GM12875 (cell line): ENCODE results near the gene SRP68.

ENCODE experiments used
- H3K4me3 ChIP-seq: one replicate; pipeline ENCODE4 v1.5.1; 2011; ENCODE audit warnings: low read depth, low read length, control low read depth
- CTCF ChIP-seq: IDR thresholded peaks from 2 replicates; pipeline ENCODE4 v1.5.1; 2011; ENCODE audit warnings: low read depth, mild to moderate bottlenecking, control low read depth, inconsistent platforms, low read length, moderate library complexity, borderline replicate concordance; ENCODE audit not compliant: insufficient read depth

SRP68 gene

GRCh38 chr17:76097716-76098295 lies 25.5 kb upstream of the SRP68 start:
- H3K4me3 ChIP-seq = no peak overlapping the region
- TF ChIP-seq CTCF = no peak

- H3K4me3 ChIP-seq = no peak overlapping the region
- no peak for TF ChIP-seq CTCF
Measured at GRCh38 chr17:76095943-76096342, 23.6 kb upstream of the SRP68 start.

- TF ChIP-seq CTCF = no peak
Measured at GRCh38 chr17:76094046-76094445, 21.7 kb upstream of the SRP68 start.

GRCh38 chr17:76092526-76093413 lies 20.5 kb upstream of the SRP68 start:
- no peak for TF ChIP-seq CTCF
- no peak overlapping the region for H3K4me3 ChIP-seq

More at GRCh38 chr17:76094046-76094445, 21.7 kb upstream of the SRP68 start:
- H3K4me3 ChIP-seq = no peak overlapping the region

GRCh38 chr17:76091526-76092286 lies 19.4 kb upstream of the SRP68 start:
- no peak overlapping the region for H3K4me3 ChIP-seq
- TF ChIP-seq CTCF = no peak

- no peak overlapping the region for H3K4me3 ChIP-seq
- no peak for TF ChIP-seq CTCF
Measured at GRCh38 chr17:76090517-76091129, 18.3 kb upstream of the SRP68 start.
